CD4-positive, CD25-positive, alpha-beta regulatory T cell (primary cell): ENCODE results near the gene SNX8. TPM values are rescaled to one million over a fixed set of nuclear protein-coding genes. Genes with fewer than 3 reads are reported as not detected.

Source experiments
- ATAC-seq, 2 donors: fragments of 150-1000 bp; cut with Tn5 transposase; one replicate each; pipeline ENCODE4 v1.10.0; 2021; ENCODE audit warnings: low read depth in 2 of 2, moderate number of reproducible peaks in 2 of 2, moderate library complexity in 1 of 2
- DNase-seq, 3 donors: peaks; one replicate each; pipeline versions ENCODE4 v3.0.0 to v3.0.0-alpha.2; 2012 to 2022; ENCODE audit warnings: mixed read lengths in 1 of 3
- H3K27ac ChIP-seq: one replicate; pipeline ENCODE4 v1.7.0; 2013; ENCODE audit warnings: mild to moderate bottlenecking, low read length; ENCODE audit not compliant: insufficient read depth, poor library complexity, severe bottlenecking
- H3K27me3 ChIP-seq: one replicate; pipeline ENCODE4 v1.7.0; 2013; ENCODE audit warnings: low read length; ENCODE audit not compliant: control insufficient read depth, insufficient read depth
- H3K36me3 ChIP-seq: one replicate; pipeline ENCODE4 v1.7.0; 2013; ENCODE audit warnings: mild to moderate bottlenecking, low read length, moderate library complexity; ENCODE audit not compliant: control insufficient read depth, insufficient read depth
- H3K4me1 ChIP-seq: 2 replicates; pipeline ENCODE4 v1.7.0; 2013; ENCODE audit warnings: mild to moderate bottlenecking, low read length; ENCODE audit not compliant: insufficient read depth, control insufficient read depth, poor library complexity, severe bottlenecking
- H3K4me3 ChIP-seq: one replicate; pipeline ENCODE4 v1.7.0; 2013; ENCODE audit warnings: low read depth, mild to moderate bottlenecking, low read length, moderate library complexity
- H3K9me3 ChIP-seq, 2 experiments: 1 replicate in 1 of 2; 2 replicates in 1 of 2; pipeline ENCODE4 v1.7.0; 2013; ENCODE audit warnings: low read length in 2 of 2, mild to moderate bottlenecking in 1 of 2, moderate library complexity in 1 of 2; ENCODE audit not compliant: control insufficient read depth in 2 of 2
- H3K27ac Mint-ChIP-seq, 3 donors: one replicate each; pipeline ENCODE4 v1.8.0; 2020 to 2022; ENCODE audit warnings: mild to moderate bottlenecking in 3 of 3, mixed read lengths in 3 of 3, moderate library complexity in 2 of 3
- H3K27me3 Mint-ChIP-seq: one replicate; pipeline ENCODE4 v1.8.0; 2022; ENCODE audit warnings: mild to moderate bottlenecking, mixed read lengths
- H3K36me3 Mint-ChIP-seq: one replicate; pipeline ENCODE4 v1.8.0; 2020; ENCODE audit warnings: mixed read lengths
- H3K4me1 Mint-ChIP-seq, 4 donors: one replicate each; pipeline ENCODE4 v1.8.0; 2020 to 2022; ENCODE audit warnings: mixed read lengths in 4 of 4, mild to moderate bottlenecking in 1 of 4
- H3K4me3 Mint-ChIP-seq, 4 donors: one replicate each; pipeline ENCODE4 v1.8.0; 2020 to 2022; ENCODE audit warnings: mild to moderate bottlenecking in 4 of 4, mixed read lengths in 4 of 4, moderate library complexity in 3 of 4
- H3K9me3 Mint-ChIP-seq, 7 donors: one replicate each; pipeline ENCODE4 v1.8.0; 2020 to 2022; ENCODE audit warnings: mixed read lengths in 7 of 7, mild to moderate bottlenecking in 3 of 7, moderate library complexity in 2 of 7
- polyA plus RNA-seq, 4 donors: library from polyadenylated mRNA; unstranded; fragments of 300-500 nt; fragmentation: Illumina TruSeq; gene quantifications; one replicate each; pipeline ENCODE4 v1.2.3, GENCODE V29; 2021
- total RNA-seq: library from RNA; stranded (reverse); gene quantifications from one replicate; pipeline ENCODE4 v1.2.3, GENCODE V29; 2022

Gene SNX8
- total and polyA plus RNA-seq, 5 donors from 2014 or later, result 5.7 to 14.5 (median 9.5) TPM

- DNase-seq, result no peak
- H3K27me3 ChIP-seq, result no peaks in the 10 kb centered on the region
- H3K27ac Mint-ChIP-seq, result no peak overlapping the region
- ATAC-seq, result no peak
- no peak overlapping the region for H3K4me3 ChIP-seq
- H3K9me3 ChIP-seq, result no peaks in the 10 kb centered on the region
- peaks cover 32% of the 10 kb centered on the region for H3K36me3 Mint-ChIP-seq
- H3K4me3 Mint-ChIP-seq, result no peak overlapping the region
- no peaks in the 10 kb centered on the region for H3K27me3 Mint-ChIP-seq
- H3K36me3 ChIP-seq, result peaks cover 49% of the 10 kb centered on the region
- H3K4me1 ChIP-seq, result peaks cover 7% of the 10 kb centered on the region
- peaks cover 0 to 1% (median 0%) of the 10 kb centered on the region in 7 donors for H3K9me3 Mint-ChIP-seq
- H3K4me1 Mint-ChIP-seq, result peaks cover 0 to 13% (median 5%) of the 10 kb centered on the region in 4 donors
- H3K27ac ChIP-seq, result no peak overlapping the region
Measured at GRCh38 chr7:2217206-2217605, 97.0 kb downstream of the SNX8 start.

GRCh38 chr7:2215851-2216250 lies 98.4 kb downstream of the SNX8 start:
- H3K36me3 ChIP-seq, result peaks cover 50% of the 10 kb centered on the region
- Mint-ChIP-seq H3K9me3 (peaks cover 0 to 1% (median 0%) of the 10 kb centered on the region in 7 donors), H3K36me3 (peaks cover 28% of the 10 kb centered on the region), H3K4me3 (peak overlapping the region in 1 of 4 donors; percentile 8), H3K27me3 (no peaks in the 10 kb centered on the region), H3K4me1 (peaks cover 0 to 13% (median 5%) of the 10 kb centered on the region in 4 donors), H3K27ac (peak overlapping the region in 1 of 3 donors; percentile 15)
- DNase-seq (no peak), ATAC-seq (no peak)
- H3K9me3 ChIP-seq, result no peaks in the 10 kb centered on the region
- H3K27ac ChIP-seq, result no peak overlapping the region
- no peak overlapping the region for H3K4me3 ChIP-seq
- peaks cover 7% of the 10 kb centered on the region for H3K4me1 ChIP-seq
- no peaks in the 10 kb centered on the region for H3K27me3 ChIP-seq

- H3K9me3 Mint-ChIP-seq, result peaks cover 0 to 1% (median 0%) of the 10 kb centered on the region in 7 donors
Measured at GRCh38 chr7:2214636-2215035, 99.6 kb downstream of the SNX8 start.

GRCh38 chr7:2213551-2214215 lies 100.6 kb downstream of the SNX8 start:
- Mint-ChIP-seq H3K4me1 (peaks cover 0 to 13% (median 6%) of the 10 kb centered on the region in 4 donors), H3K4me3 (no peak overlapping the region), H3K27me3 (no peaks in the 10 kb centered on the region), H3K27ac (peak overlapping the region in 2 of 3 donors; percentile 64 to 65), H3K9me3 (no peaks in the 10 kb centered on the region), H3K36me3 (peaks cover 31% of the 10 kb centered on the region)
- DNase-seq (no peak), ATAC-seq (no peak)
- Histone ChIP-seq H3K9me3 (no peaks in the 10 kb centered on the region), H3K36me3 (peaks cover 51% of the 10 kb centered on the region), H3K27ac (no peak overlapping the region), H3K4me3 (no peak overlapping the region), H3K4me1 (peaks cover 7% of the 10 kb centered on the region), H3K27me3 (no peaks in the 10 kb centered on the region)

More at GRCh38 chr7:2214636-2215035, 99.6 kb downstream of the SNX8 start:
- Histone ChIP-seq H3K36me3 (peaks cover 50% of the 10 kb centered on the region), H3K4me1 (peaks cover 7% of the 10 kb centered on the region), H3K4me3 (no peak overlapping the region), H3K27ac (no peak overlapping the region), H3K9me3 (no peaks in the 10 kb centered on the region), H3K27me3 (no peaks in the 10 kb centered on the region)
- Mint-ChIP-seq H3K4me1 (peaks cover 0 to 13% (median 6%) of the 10 kb centered on the region in 4 donors), H3K4me3 (peak overlapping the region in 2 of 4 donors; percentile 38 to 54), H3K36me3 (peaks cover 28% of the 10 kb centered on the region), H3K27ac (peak overlapping the region in 1 of 3 donors; percentile 71), H3K27me3 (no peaks in the 10 kb centered on the region)
- DNase-seq, result peak in 2 of 3 donors; percentile 6 to 78
- peak; percentile 66 to 77 for ATAC-seq

GRCh38 chr7:2212906-2213305 lies 101.3 kb downstream of the SNX8 start:
- Mint-ChIP-seq H3K36me3 (peaks cover 38% of the 10 kb centered on the region), H3K4me1 (peaks cover 0 to 13% (median 6%) of the 10 kb centered on the region in 4 donors), H3K4me3 (no peak overlapping the region), H3K27me3 (no peaks in the 10 kb centered on the region), H3K27ac (no peak overlapping the region), H3K9me3 (no peaks in the 10 kb centered on the region)
- peaks cover 7% of the 10 kb centered on the region for H3K4me1 ChIP-seq
- DNase-seq (no peak), ATAC-seq (no peak)
- H3K9me3 ChIP-seq, result no peaks in the 10 kb centered on the region
- no peak overlapping the region for H3K4me3 ChIP-seq
- peaks cover 56% of the 10 kb centered on the region for H3K36me3 ChIP-seq
- H3K27me3 ChIP-seq, result no peaks in the 10 kb centered on the region
- no peak overlapping the region for H3K27ac ChIP-seq

- Mint-ChIP-seq H3K4me1 (peaks cover 0 to 13% (median 5%) of the 10 kb centered on the region in 4 donors), H3K9me3 (no peaks in the 10 kb centered on the region), H3K27ac (no peak overlapping the region), H3K4me3 (peak overlapping the region in 1 of 4 donors; percentile 63), H3K27me3 (no peaks in the 10 kb centered on the region), H3K36me3 (peaks cover 41% of the 10 kb centered on the region)
- no peak overlapping the region for H3K27ac ChIP-seq
- peaks cover 46% of the 10 kb centered on the region for H3K36me3 ChIP-seq
- H3K4me1 ChIP-seq, result peaks cover 7% of the 10 kb centered on the region
- no peaks in the 10 kb centered on the region for H3K27me3 ChIP-seq
- no peaks in the 10 kb centered on the region for H3K9me3 ChIP-seq
- DNase-seq (no peak), ATAC-seq (no peak)
- H3K4me3 ChIP-seq, result no peak overlapping the region
Measured at GRCh38 chr7:2211926-2212325, 102.3 kb downstream of the SNX8 start.

- H3K9me3 Mint-ChIP-seq, result no peaks in the 10 kb centered on the region
Measured at GRCh38 chr7:2211259-2211880, 102.9 kb downstream of the SNX8 start.

More at GRCh38 chr7:2211259-2211880, 102.9 kb downstream of the SNX8 start:
- Histone ChIP-seq H3K4me3 (no peak overlapping the region), H3K27me3 (no peaks in the 10 kb centered on the region), H3K27ac (no peak overlapping the region), H3K4me1 (peaks cover 7% of the 10 kb centered on the region), H3K36me3 (peaks cover 40% of the 10 kb centered on the region), H3K9me3 (no peaks in the 10 kb centered on the region)
- Mint-ChIP-seq H3K27me3 (no peaks in the 10 kb centered on the region), H3K4me1 (peaks cover 0 to 13% (median 5%) of the 10 kb centered on the region in 4 donors), H3K36me3 (peaks cover 41% of the 10 kb centered on the region), H3K4me3 (peak overlapping the region in 1 of 4 donors; percentile 63), H3K27ac (no peak overlapping the region)
- ATAC-seq (no peak), DNase-seq (no peak)
